Mesothelial cell of epicardium (in vitro differentiated cells): Measurements from ENCODE around the gene PTPRT. TPM values are rescaled to one million over a fixed set of nuclear protein-coding genes. Genes with fewer than 3 reads are reported as not detected.

Source experiments
- DNase-seq, 2 experiments: peaks; one replicate each; pipeline ENCODE4 v3.0.0; 2021; ENCODE audit warnings: low spot score in 2 of 2; ENCODE audit not compliant: unreplicated experiment in 2 of 2
- H3K27ac Mint-ChIP-seq: 2 replicates; pipeline ENCODE4 v1.8.0; 2021; ENCODE audit warnings: mixed read lengths
- H3K27me3 Mint-ChIP-seq: 2 replicates; pipeline ENCODE4 v1.8.0; 2021; ENCODE audit warnings: low read depth, mixed read lengths
- H3K36me3 Mint-ChIP-seq: 2 replicates; pipeline ENCODE4 v1.8.0; 2021; ENCODE audit warnings: mixed read lengths
- H3K4me1 Mint-ChIP-seq: 2 replicates; pipeline ENCODE4 v1.8.0; 2021; ENCODE audit warnings: mixed read lengths
- H3K4me3 Mint-ChIP-seq: 2 replicates; pipeline ENCODE4 v1.8.0; 2021; ENCODE audit warnings: mild to moderate bottlenecking, moderate library complexity, mixed read lengths
- H3K9me3 Mint-ChIP-seq: 2 replicates; pipeline ENCODE4 v1.8.0; 2021; ENCODE audit warnings: mixed read lengths
- CTCF ChIP-seq: fragments of 200-600 bp; sonication (generic); IDR thresholded peaks from one replicate; pipeline ENCODE4 v1.5.0; 2021; ENCODE audit warnings: antibody characterized with exemption; ENCODE audit not compliant: unreplicated experiment
- total RNA-seq: library from RNA; stranded (reverse); gene quantifications from 3 replicates; pipeline ENCODE4 v1.2.1, GENCODE V29; 2021

Gene PTPRT
- total RNA-seq, 1 donor from 2014 or later: 0.80 TPM

GRCh38 chr20:43161716-43162115 is 28.0 kb downstream of the PTPRT start:
- TF ChIP-seq CTCF: no peak
- H3K36me3 Mint-ChIP-seq: no peaks in the 10 kb centered on the region
- H3K4me3 Mint-ChIP-seq: no peak overlapping the region
- no peak for DNase-seq
- no peak overlapping the region for H3K27ac Mint-ChIP-seq
- H3K27me3 Mint-ChIP-seq: no peaks in the 10 kb centered on the region
- peaks cover 7% of the 10 kb centered on the region for H3K9me3 Mint-ChIP-seq
- no peaks in the 10 kb centered on the region for H3K4me1 Mint-ChIP-seq

GRCh38 chr20:43160941-43161340 is 28.8 kb downstream of the PTPRT start:
- Mint-ChIP-seq H3K27ac (no peak overlapping the region), H3K27me3 (no peaks in the 10 kb centered on the region), H3K4me3 (no peak overlapping the region), H3K9me3 (peaks cover 7% of the 10 kb centered on the region), H3K36me3 (no peaks in the 10 kb centered on the region), H3K4me1 (no peaks in the 10 kb centered on the region)
- DNase-seq: no peak
- TF ChIP-seq CTCF: no peak

- Mint-ChIP-seq H3K4me3 (no peak overlapping the region), H3K27ac (no peak overlapping the region), H3K36me3 (no peaks in the 10 kb centered on the region), H3K27me3 (no peaks in the 10 kb centered on the region), H3K9me3 (peaks cover 7% of the 10 kb centered on the region), H3K4me1 (no peaks in the 10 kb centered on the region)
- no peak for TF ChIP-seq CTCF
- DNase-seq: no peak
These were observed 29.7 kb downstream of the PTPRT start for GRCh38 chr20:43159994-43160393.

- no peak for DNase-seq
- no peaks in the 10 kb centered on the region for H3K36me3 Mint-ChIP-seq
- H3K27ac Mint-ChIP-seq: no peak overlapping the region
These were observed 34.2 kb downstream of the PTPRT start for GRCh38 chr20:43155366-43156100.

GRCh38 chr20:43151901-43152300 is 37.8 kb downstream of the PTPRT start:
- no peaks in the 10 kb centered on the region for H3K4me1 Mint-ChIP-seq
- TF ChIP-seq CTCF: no peak
- H3K36me3 Mint-ChIP-seq: no peaks in the 10 kb centered on the region
- DNase-seq: no peak
- H3K27ac Mint-ChIP-seq: no peak overlapping the region
- H3K9me3 Mint-ChIP-seq: no peaks in the 10 kb centered on the region
- H3K4me3 Mint-ChIP-seq: no peak overlapping the region
- peaks cover 8% of the 10 kb centered on the region for H3K27me3 Mint-ChIP-seq

More at GRCh38 chr20:43155366-43156100, 34.2 kb downstream of the PTPRT start:
- TF ChIP-seq CTCF: no peak
- H3K27me3 Mint-ChIP-seq: peaks cover 8% of the 10 kb centered on the region
- no peak overlapping the region for H3K4me3 Mint-ChIP-seq
- H3K9me3 Mint-ChIP-seq: peaks cover 7% of the 10 kb centered on the region
- no peaks in the 10 kb centered on the region for H3K4me1 Mint-ChIP-seq
